ENCODE data around the gene BCAR3. TPM values are rescaled to one million over a fixed set of nuclear protein-coding genes. Genes with fewer than 3 reads are reported as not detected.

Gene BCAR3
- total RNA-seq, 1 experiment from 2014 or later: 33.9 TPM

DNA sequence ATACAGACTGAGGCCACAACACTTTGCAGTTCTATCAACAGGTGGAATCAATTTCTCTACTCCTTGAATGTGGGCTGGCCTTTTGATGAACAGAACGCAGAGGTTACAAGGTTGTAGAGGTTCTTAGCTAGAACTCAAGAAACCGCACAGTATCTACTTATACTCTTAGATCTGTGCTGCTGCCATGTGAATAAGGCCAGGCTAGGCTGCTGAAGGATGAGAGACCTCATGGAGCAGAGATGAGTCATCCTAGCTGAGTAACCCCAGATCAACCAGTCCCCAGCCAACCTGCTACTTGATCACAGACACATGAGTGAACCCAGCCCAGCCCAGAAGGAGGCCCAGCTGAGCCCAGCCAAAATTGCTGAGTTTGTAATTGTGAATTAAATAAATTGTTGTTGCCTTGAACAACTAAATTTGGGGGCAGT, 35.3 kb upstream of the BCAR3 start:
- ChIA-PET CTCF (interaction anchor here (0.7 kb wide), 1 partner anchor 12 kb away, joined by 6 read pairs; no protein-coding TSS in a partner anchor), POLR2A (no interaction called here)
- H3K4me1 ChIP-seq (ENCODE audit: control insufficient read depth, insufficient read depth, low read length): no peaks in the 10 kb centered on the region
- H3K4me3 ChIP-seq (ENCODE audit: low read depth in 2 of 2, low read length in 2 of 2): no peak overlapping the region
- intact Hi-C loops (cut with micrococcal nuclease; ENCODE audit: unreplicated experiment) (no loop called here), in situ Hi-C loops (cut with HindIII; ENCODE audit: low pct_unique_long_range_greater_than_20kb, low sequenced_read_pairs) (no loop called here)
- TF ChIP-seq SIN3A (IDR thresholded peaks at IDR 0.05; ENCODE audit: borderline replicate concordance, insufficient read depth, low read depth, low read length) (no peak), TCF7L2 (IDR thresholded peaks at IDR 0.05; ENCODE audit: low read depth, low read length) (no peak), POLR2AphosphoS5 (IDR thresholded peaks at IDR 0.05; ENCODE audit: low read depth, low read length) (no peak)
- TF ChIP-seq, protein P1, sequence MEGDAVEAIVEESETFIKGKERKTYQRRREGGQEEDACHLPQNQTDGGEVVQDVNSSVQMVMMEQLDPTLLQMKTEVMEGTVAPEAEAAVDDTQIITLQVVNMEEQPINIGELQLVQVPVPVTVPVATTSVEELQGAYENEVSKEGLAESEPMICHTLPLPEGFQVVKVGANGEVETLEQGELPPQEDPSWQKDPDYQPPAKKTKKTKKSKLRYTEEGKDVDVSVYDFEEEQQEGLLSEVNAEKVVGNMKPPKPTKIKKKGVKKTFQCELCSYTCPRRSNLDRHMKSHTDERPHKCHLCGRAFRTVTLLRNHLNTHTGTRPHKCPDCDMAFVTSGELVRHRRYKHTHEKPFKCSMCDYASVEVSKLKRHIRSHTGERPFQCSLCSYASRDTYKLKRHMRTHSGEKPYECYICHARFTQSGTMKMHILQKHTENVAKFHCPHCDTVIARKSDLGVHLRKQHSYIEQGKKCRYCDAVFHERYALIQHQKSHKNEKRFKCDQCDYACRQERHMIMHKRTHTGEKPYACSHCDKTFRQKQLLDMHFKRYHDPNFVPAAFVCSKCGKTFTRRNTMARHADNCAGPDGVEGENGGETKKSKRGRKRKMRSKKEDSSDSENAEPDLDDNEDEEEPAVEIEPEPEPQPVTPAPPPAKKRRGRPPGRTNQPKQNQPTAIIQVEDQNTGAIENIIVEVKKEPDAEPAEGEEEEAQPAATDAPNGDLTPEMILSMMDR (IDR thresholded peaks at IDR 0.05): no peak
- TF ChIP-seq, protein P2, sequence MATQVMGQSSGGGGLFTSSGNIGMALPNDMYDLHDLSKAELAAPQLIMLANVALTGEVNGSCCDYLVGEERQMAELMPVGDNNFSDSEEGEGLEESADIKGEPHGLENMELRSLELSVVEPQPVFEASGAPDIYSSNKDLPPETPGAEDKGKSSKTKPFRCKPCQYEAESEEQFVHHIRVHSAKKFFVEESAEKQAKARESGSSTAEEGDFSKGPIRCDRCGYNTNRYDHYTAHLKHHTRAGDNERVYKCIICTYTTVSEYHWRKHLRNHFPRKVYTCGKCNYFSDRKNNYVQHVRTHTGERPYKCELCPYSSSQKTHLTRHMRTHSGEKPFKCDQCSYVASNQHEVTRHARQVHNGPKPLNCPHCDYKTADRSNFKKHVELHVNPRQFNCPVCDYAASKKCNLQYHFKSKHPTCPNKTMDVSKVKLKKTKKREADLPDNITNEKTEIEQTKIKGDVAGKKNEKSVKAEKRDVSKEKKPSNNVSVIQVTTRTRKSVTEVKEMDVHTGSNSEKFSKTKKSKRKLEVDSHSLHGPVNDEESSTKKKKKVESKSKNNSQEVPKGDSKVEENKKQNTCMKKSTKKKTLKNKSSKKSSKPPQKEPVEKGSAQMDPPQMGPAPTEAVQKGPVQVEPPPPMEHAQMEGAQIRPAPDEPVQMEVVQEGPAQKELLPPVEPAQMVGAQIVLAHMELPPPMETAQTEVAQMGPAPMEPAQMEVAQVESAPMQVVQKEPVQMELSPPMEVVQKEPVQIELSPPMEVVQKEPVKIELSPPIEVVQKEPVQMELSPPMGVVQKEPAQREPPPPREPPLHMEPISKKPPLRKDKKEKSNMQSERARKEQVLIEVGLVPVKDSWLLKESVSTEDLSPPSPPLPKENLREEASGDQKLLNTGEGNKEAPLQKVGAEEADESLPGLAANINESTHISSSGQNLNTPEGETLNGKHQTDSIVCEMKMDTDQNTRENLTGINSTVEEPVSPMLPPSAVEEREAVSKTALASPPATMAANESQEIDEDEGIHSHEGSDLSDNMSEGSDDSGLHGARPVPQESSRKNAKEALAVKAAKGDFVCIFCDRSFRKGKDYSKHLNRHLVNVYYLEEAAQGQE (IDR thresholded peaks at IDR 0.05; ENCODE audit: insufficient read depth in 1 of 2, low read depth in 2 of 2, low read length in 1 of 2): no peak
- no peaks in the 10 kb centered on the region for H3K9me3 ChIP-seq (ENCODE audit: control insufficient read depth, insufficient read depth, low read depth, low read length)
- DNase-seq (ENCODE audit: low read depth, low spot score) (no peak), ATAC-seq (no peak)
- H3K27ac ChIP-seq (ENCODE audit: low read length): no peak overlapping the region
- H3K36me3 ChIP-seq (ENCODE audit: control insufficient read depth, insufficient read depth, low read length): no peaks in the 10 kb centered on the region
- H3K27me3 ChIP-seq (ENCODE audit: control insufficient read depth, insufficient read depth, low read length): no peaks in the 10 kb centered on the region
- BruUV-seq (replicated peaks): no TSS peak

DNA sequence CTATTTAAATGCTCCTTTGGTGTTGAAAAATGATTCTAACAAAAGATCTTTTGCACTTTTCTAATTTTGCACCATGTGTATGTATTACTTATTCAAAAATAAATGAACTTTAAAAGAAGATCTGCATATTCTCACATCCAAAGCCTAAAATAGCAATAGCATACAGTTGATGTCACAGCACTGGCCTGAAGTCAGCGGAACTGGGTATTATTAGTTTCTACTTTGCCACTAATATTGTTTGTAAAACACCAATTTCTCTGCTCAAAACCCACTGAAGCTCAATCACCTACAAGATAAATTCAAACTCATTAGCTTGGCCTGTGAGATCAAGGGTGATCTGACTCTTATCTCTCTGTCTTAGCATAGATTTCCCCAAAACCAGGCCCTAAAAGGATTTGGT, 34.5 kb upstream of the BCAR3 start:
- DNase-seq (ENCODE audit: low read depth, low spot score) (no peak), ATAC-seq (no peak)
- BruUV-seq (replicated peaks): no TSS peak
- in situ Hi-C loops (cut with HindIII; ENCODE audit: low pct_unique_long_range_greater_than_20kb, low sequenced_read_pairs) (no loop called here), intact Hi-C loops (cut with micrococcal nuclease; ENCODE audit: unreplicated experiment) (no loop called here)
- H3K27me3 ChIP-seq (ENCODE audit: control insufficient read depth, insufficient read depth, low read length): no peaks in the 10 kb centered on the region
- TF ChIP-seq, protein P1 (IDR thresholded peaks at IDR 0.05): no peak
- TF ChIP-seq, protein P2 (IDR thresholded peaks at IDR 0.05; ENCODE audit: insufficient read depth in 1 of 2, low read depth in 2 of 2, low read length in 1 of 2): no peak
- TF ChIP-seq POLR2AphosphoS5 (IDR thresholded peaks at IDR 0.05; ENCODE audit: low read depth, low read length): no peak
- no peak for TF ChIP-seq TCF7L2 (IDR thresholded peaks at IDR 0.05; ENCODE audit: low read depth, low read length)
- no peak for TF ChIP-seq SIN3A (IDR thresholded peaks at IDR 0.05; ENCODE audit: borderline replicate concordance, insufficient read depth, low read depth, low read length)
- no peak overlapping the region for H3K4me3 ChIP-seq (ENCODE audit: low read depth in 2 of 2, low read length in 2 of 2)
- no peak overlapping the region for H3K27ac ChIP-seq (ENCODE audit: low read length)
- no peaks in the 10 kb centered on the region for H3K9me3 ChIP-seq (ENCODE audit: control insufficient read depth, insufficient read depth, low read depth, low read length)
- ChIA-PET CTCF (no interaction called here), POLR2A (no interaction called here)
- no peaks in the 10 kb centered on the region for H3K36me3 ChIP-seq (ENCODE audit: control insufficient read depth, insufficient read depth, low read length)
- no peaks in the 10 kb centered on the region for H3K4me1 ChIP-seq (ENCODE audit: control insufficient read depth, insufficient read depth, low read length)

Data from Panc1 (cell line).